IPS-20b (cell line): ENCODE results near the gene GARIN5B.

ENCODE experiments used
- H3K27ac ChIP-seq: one replicate; pipeline ENCODE4 v1.5.1; 2013; ENCODE audit warnings: low read length
- H3K27me3 ChIP-seq: 2 replicates; pipeline ENCODE4 v1.6.1; 2013; ENCODE audit warnings: mild to moderate bottlenecking, low read length, inconsistent platforms; ENCODE audit not compliant: insufficient read depth
- H3K36me3 ChIP-seq: 2 replicates; pipeline ENCODE4 v1.6.1; 2013; ENCODE audit warnings: low read depth, mild to moderate bottlenecking, inconsistent platforms, low read length, moderate library complexity; ENCODE audit not compliant: insufficient read depth
- H3K4me1 ChIP-seq: 2 replicates; pipeline ENCODE4 v1.6.1; 2013; ENCODE audit warnings: mild to moderate bottlenecking, control low read depth, inconsistent platforms, low read length, moderate library complexity; ENCODE audit not compliant: insufficient read depth
- H3K4me3 ChIP-seq: 2 replicates; pipeline ENCODE4 v1.5.1; 2013; ENCODE audit warnings: mild to moderate bottlenecking, low read length, inconsistent platforms
- H3K9ac ChIP-seq: 2 replicates; pipeline ENCODE4 v1.6.1; 2013; ENCODE audit warnings: low read depth, mild to moderate bottlenecking, inconsistent platforms, low read length, moderate library complexity
- H3K9me3 ChIP-seq: 2 replicates; pipeline ENCODE4 v1.6.1; 2013; ENCODE audit warnings: mild to moderate bottlenecking, low read depth, low read length, inconsistent platforms; ENCODE audit not compliant: insufficient read depth

Gene GARIN5B

DNA sequence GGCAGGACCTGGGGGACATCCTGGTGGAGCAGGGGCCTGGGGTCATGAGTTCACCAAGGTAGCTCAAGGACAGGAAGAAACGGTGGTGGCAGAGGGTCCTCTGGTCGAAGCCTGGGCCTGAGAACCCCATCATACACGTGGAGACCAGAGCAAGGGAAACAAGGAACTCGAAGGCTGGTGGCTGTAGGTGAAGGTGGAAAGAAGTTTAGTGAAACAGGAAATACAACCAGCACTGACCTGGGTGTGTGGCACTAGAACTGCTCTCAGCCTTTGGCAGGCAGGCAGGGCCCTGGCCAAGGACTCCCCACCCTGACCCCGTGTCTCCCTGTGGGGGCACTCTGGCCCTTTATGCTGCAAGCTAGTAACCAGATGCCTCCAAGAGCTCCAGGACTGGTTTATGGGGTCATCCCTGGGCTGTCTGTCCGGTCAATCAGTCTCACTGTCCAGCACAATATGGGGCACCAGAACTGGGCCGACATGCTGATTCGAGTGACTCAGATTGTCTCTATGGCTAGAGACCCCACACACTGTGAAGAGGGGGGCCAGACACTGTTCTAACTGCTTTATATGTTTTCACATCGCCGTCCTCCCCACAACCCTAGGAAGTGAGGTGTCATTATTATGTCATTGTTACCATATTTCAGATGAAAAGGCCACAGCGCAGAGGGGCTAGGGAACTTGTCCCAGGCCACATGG lies 12.3 kb downstream of the GARIN5B start:
- H3K4me3 ChIP-seq = no peak overlapping the region
- H3K9me3 ChIP-seq = no peaks in the 10 kb centered on the region
- peaks cover 53% of the 10 kb centered on the region for H3K27me3 ChIP-seq
- H3K36me3 ChIP-seq = 0 out of 2 replicates have a peak, but pooled peaks cover 7% of the 10 kb centered on the region
- H3K4me1 ChIP-seq = peaks cover 13% of the 10 kb centered on the region; the same call in 1 of the 2 replicates
- H3K27ac ChIP-seq = no peak overlapping the region
- no peak overlapping the region; the same call in 1 of the 2 replicates for H3K9ac ChIP-seq

DNA sequence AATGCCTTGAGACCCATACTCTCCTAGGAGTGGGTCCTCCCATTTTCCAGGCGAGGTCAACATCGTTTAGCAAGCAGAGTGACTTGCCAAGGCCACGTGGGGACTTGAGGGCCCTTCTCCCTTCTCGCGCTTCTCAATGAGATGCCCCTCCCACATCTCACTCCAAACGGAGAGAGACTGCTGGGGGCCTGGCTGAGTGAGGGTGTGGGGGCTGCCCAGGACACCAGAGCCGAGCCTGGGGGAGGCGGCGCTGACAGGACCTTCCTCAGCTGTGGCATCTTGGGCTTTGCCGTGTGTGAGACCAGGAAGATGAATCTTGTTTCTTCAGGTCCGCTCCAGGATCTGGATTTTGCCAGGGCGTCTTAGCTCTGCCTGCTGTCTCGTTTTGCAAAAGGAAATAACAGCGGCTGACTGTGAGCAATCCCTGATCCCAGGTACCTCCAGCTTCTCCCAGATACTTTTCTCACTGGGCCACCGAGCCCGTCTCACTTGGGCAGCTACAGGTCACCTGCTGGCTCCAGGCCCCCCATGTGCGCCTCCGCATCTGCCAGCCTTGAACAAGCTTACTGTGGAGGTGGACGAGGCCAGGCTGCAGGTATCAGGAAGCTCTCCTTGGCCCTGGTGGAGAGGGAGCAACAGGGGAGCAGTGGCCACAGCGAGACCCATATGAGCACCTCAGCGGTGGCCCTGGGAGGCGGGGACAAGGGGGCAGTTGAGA lies 14.6 kb downstream of the GARIN5B start:
- Histone ChIP-seq H3K9ac (peak overlapping the region; percentile 68; the same call in 1 of the 2 replicates), H3K4me1 (peaks cover 13% of the 10 kb centered on the region; the same call in 1 of the 2 replicates), H3K27me3 (peaks cover 31% of the 10 kb centered on the region), H3K4me3 (peak overlapping the region; percentile 35; the same call in 1 of the 2 replicates), H3K27ac (peak overlapping the region; percentile 87), H3K36me3 (peaks cover 21% of the 10 kb centered on the region), H3K9me3 (no peaks in the 10 kb centered on the region)

DNA sequence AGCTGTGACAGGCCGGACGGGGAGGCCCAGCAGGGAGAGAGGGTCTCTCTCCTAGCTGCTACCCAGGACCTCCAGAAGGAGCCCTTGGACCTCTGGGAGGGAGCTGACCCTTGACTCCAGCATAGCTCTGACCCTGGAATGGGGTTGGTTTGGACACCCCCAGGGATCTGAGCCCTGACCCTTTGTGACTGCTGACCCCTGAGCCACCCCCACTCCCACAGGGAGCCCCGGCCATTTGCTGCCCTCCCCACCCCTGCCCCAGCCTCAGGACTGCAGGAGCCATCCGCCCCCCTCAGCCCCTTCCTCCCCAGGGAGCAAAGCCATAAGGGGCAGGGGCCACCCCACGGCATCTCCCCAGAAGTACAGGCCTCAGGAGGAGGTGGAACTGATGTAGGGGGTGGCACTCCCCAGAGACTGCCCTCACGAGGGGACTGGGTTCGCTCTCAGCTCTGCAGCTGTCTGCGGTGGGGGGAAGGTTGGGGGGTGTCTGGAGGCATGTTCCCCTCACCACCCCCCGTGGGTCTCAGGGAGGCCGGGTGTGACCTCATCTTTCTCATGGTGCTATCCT lies 15.5 kb downstream of the GARIN5B start:
- Histone ChIP-seq H3K4me1 (peaks cover 13% of the 10 kb centered on the region; the same call in 1 of the 2 replicates), H3K36me3 (peaks cover 31% of the 10 kb centered on the region), H3K9me3 (no peaks in the 10 kb centered on the region), H3K9ac (peak overlapping the region; percentile 68; the same call in 1 of the 2 replicates), H3K27ac (peak overlapping the region; percentile 87), H3K27me3 (peaks cover 22% of the 10 kb centered on the region), H3K4me3 (no peak overlapping the region; the same call in 1 of the 2 replicates)

DNA sequence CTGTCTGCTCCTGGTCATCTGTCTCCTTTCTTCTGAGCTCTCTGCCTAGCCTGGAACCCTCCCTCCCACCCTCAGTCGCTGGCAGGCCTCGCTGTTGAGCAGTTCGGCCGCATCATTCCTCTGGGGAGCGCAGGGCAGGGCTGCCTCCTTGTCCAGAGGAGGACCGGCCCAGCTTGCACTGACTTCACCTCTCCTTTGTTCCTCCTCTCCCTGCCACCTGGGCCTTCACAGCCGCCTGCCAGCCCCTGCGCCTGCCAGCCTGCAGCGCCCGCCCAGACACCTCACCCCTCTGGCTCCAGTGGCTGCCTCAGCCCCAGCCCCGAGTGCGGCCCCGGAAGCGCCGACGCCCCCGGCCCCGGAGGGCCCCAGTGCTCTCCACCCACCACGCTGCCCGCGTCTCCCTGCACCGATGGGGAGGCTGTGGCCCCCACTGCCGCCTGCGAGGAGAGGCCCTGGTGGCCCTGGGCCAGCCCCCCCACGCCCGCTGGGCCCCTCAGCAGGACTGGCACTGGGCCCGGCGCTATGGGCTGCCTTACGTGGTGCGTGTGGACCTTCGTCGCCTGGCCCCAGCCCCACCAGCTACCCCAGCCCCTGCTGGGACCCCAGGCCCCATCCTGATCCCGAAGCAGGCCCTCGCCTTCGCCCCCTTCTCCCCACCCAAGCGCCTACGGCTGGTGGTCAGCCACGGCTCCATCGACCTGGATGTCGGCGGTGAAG lies 16.2 kb downstream of the GARIN5B start:
- Histone ChIP-seq H3K4me1 (peaks cover 13% of the 10 kb centered on the region; the same call in 1 of the 2 replicates), H3K27ac (no peak overlapping the region), H3K4me3 (no peak overlapping the region), H3K36me3 (peaks cover 35% of the 10 kb centered on the region), H3K27me3 (peaks cover 15% of the 10 kb centered on the region), H3K9ac (no peak overlapping the region), H3K9me3 (no peaks in the 10 kb centered on the region)

DNA sequence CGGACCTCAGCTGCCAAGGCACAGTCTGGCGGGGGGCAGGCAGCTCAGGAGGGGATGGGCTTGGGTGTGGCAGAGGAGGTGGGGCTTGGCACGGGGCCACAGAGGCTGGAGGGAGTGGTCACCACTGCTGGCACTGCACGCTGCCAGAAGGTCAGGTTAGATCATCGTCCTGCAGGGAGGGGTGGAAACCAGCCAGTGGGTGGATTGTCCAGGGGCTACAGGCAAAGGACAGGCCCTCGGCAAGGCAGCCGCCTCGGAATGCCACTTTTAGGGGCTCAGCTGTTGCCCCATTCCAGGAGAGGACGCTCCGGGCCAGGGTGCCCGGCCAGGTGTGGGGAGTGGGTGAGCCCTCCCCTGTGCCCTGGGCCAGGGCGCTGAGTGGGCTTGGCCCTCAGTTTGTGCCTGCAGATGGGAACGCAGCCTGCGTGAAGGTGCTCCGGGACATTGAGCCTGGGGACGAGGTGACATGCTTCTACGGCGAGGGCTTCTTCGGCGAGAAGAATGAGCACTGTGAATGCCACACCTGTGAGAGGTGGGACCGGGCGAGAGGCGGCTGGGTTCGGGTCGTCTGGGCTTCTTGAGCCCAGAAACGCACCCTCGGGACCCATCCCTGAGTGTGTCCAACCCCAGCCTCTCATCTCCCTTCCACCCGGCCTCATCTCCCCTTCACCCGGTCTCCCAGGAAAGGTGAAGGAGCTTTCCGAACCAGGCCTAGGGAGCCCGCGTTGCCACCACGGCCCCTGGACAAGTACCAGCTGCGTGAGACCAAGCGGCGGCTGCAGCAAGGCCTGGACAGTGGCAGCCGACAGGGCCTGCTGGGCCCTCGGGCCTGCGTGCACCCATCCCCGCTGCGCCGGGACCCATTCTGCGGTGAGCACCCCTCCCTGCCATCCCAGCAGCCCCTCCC lies 17.0 kb downstream of the GARIN5B start:
- Histone ChIP-seq H3K27me3 (peaks cover 7% of the 10 kb centered on the region), H3K27ac (no peak overlapping the region), H3K9me3 (no peaks in the 10 kb centered on the region), H3K36me3 (peaks cover 38% of the 10 kb centered on the region), H3K4me3 (no peak overlapping the region), H3K4me1 (peaks cover 17% of the 10 kb centered on the region; the same call in 1 of the 2 replicates), H3K9ac (no peak overlapping the region)

DNA sequence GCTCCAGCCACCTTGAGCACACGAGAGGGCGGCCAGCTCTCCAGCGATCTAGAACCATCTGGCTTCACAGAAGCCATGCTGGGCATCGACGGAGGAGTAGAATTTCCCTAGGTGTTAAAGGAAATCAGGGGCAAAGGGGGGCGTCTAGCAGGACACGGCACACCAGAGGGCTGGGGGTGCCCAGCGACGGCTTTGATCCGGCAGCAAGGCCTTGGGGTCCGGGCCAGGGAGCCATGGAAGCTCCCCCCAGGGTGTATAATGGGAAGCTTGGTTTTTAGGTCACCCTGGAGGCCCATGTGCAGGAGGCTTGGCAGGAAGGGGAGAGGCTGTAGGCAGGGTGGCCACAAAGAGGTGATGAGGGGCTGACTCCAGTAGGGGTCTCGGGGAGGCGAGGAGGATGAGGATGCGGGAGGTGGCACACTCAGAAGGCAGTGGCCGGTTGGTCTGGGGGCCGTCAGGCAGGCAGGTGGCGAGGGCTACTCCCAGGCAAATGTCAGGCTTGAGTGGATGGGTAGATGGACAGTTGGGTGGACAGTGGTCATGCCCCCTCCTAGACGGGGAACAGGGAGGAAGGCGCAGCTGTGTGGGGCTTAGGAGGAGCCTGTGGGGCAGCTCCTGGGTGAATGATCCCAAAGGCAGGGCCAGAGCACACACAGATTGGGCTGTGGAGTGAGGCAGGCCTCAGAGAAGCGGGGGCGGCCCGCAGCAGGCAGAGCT lies 17.8 kb downstream of the GARIN5B start:
- H3K27ac ChIP-seq = no peak overlapping the region
- peaks cover 17% of the 10 kb centered on the region; the same call in 1 of the 2 replicates for H3K4me1 ChIP-seq
- H3K36me3 ChIP-seq = peaks cover 38% of the 10 kb centered on the region
- no peaks in the 10 kb centered on the region for H3K9me3 ChIP-seq
- H3K27me3 ChIP-seq = no peaks in the 10 kb centered on the region; the same call in 1 of the 2 replicates
- H3K9ac ChIP-seq = no peak overlapping the region
- H3K4me3 ChIP-seq = no peak overlapping the region

DNA sequence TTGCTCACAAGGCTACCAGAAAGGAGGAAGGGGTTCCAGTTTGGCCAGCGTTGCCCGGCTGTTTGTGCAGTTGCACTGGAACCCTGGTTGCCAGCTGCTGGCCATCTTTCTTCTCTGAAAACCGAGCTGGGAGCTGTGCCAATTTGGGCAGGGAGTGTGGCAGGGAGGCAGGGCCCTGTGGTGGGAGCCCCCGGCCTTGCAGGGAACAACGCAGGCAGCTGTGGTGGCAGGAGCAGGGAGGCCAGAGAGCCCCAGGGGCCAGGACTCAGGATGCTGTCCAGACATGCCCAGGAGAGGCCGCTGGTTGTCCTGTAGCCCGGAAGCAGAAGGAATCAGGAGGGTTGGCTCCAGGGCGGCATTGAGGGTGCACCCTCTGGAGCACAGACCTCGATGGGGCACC lies 18.6 kb downstream of the GARIN5B start:
- H3K27me3 ChIP-seq = no peaks in the 10 kb centered on the region
- no peaks in the 10 kb centered on the region for H3K9me3 ChIP-seq
- H3K9ac ChIP-seq = no peak overlapping the region
- H3K27ac ChIP-seq = no peak overlapping the region
- peaks cover 38% of the 10 kb centered on the region for H3K36me3 ChIP-seq
- H3K4me1 ChIP-seq = peaks cover 17% of the 10 kb centered on the region; the same call in 1 of the 2 replicates
- no peak overlapping the region for H3K4me3 ChIP-seq

DNA sequence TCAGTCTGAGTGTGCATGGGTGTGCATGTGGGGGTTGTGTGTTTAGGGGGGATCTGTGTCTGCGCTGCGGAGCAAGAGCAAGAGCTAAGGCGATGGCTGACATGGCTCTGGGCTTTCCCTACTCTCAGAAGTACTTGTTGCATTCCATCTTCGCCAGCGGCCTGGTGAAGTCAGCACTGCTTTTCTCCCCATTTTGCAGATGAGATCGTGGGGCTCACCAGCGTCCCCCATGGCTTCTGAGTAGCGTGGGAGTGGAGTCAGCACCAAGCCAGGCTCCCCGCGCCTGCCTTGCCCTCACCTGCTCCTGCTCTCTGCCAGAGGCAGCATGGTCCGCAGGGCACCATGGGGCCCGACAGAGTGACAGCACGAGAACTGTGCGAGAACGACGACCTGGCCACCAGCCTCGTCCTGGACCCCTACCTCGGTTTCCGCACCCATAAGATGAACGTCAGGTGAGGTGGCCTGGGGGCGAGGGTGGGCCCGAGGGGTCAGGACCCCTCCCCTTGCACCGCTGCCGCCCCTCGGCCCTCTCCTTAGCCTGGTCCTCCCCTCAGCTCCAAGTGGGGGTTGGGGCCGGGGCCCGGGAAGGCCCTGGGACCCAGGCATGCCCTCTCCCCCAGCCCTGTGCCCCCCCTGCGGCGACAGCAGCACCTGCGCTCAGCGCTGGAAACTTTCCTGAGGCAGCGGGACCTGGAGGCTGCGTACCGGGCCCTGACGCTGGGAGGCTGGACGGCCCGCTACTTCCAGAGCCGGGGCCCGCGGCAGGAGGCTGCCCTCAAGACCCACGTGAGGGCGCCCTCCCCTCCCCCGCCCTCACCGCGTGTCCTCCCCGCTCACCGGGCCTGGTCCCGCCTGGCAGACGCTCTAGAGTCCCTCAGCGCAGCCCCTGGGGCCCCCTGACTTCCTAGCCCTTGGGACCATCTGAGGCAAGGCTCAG lies 21.2 kb downstream of the GARIN5B start:
- Histone ChIP-seq H3K27me3 (no peaks in the 10 kb centered on the region), H3K4me3 (peak overlapping the region; percentile 87), H3K9me3 (no peaks in the 10 kb centered on the region), H3K36me3 (peaks cover 38% of the 10 kb centered on the region), H3K27ac (peak overlapping the region; percentile 30), H3K9ac (peak overlapping the region; percentile 51), H3K4me1 (peaks cover 5% of the 10 kb centered on the region; the same call in 1 of the 2 replicates)

DNA sequence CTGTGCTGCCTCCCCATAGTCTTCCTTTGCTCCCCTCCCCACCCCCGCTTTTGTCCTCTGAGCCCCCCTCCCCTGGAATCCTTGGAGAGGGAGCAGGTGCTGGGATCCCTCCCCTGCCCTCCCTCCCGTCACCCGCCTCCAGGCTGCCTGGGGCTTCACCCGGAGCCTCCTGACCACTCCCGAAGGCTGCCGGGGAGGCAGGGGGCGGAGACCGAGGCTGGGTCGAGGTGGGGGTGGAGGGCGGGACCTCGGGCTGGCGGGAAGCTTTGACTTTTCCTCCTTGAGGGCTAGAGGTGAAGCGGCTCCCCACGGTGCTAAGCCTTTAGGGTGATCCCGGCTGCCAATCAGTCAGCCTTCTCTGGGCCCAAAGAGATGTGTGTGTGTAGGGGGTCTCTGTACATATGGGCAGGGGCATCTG lies 21.9 kb downstream of the GARIN5B start:
- Histone ChIP-seq H3K27me3 (no peaks in the 10 kb centered on the region; the same call in 1 of the 2 replicates), H3K27ac (peak overlapping the region; percentile 30), H3K36me3 (peaks cover 35% of the 10 kb centered on the region), H3K4me3 (peak overlapping the region; percentile 87), H3K9ac (peak overlapping the region; percentile 82), H3K9me3 (no peaks in the 10 kb centered on the region), H3K4me1 (peaks cover 5% of the 10 kb centered on the region; the same call in 1 of the 2 replicates)
